GM12892 (cell line): ENCODE measurements around the gene RASSF3. TPM values are rescaled to one million over a fixed set of nuclear protein-coding genes. Genes with fewer than 3 reads are reported as not detected.

Experiments
- DNase-seq: peaks from one replicate; pipeline ENCODE4 v3.0.0; 2011; ENCODE audit not compliant: insufficient read length
- FAIRE-seq: peaks from 2 replicates; lab custom pipeline; 2011; peaks lifted over from hg19 to GRCh38; lab: Jason Lieb, UNC
- POLR2A ChIP-seq: IDR thresholded peaks from 2 replicates; pipeline ENCODE4 v1.6.1; 2011; ENCODE audit warnings: low read depth, low read length, control low read depth
- POLR2AphosphoS5 ChIP-seq: IDR thresholded peaks from 2 replicates; pipeline ENCODE4 v1.6.1; 2011; ENCODE audit warnings: low read depth, low read length, control low read depth
- TAF1 ChIP-seq: IDR thresholded peaks from 2 replicates; pipeline ENCODE4 v1.6.1; 2011; ENCODE audit warnings: low read depth, mild to moderate bottlenecking, control low read depth, low read length, borderline replicate concordance
- polyA plus RNA-seq: library from polyadenylated mRNA; unstranded; fragments of >200 nt; gene quantifications from one replicate; pipeline ENCODE4 v1.2.1, GENCODE V29; 2012; ENCODE audit warnings: missing spikeins, inconsistent platforms; ENCODE audit not compliant: missing spikeins

Gene RASSF3, protein sequence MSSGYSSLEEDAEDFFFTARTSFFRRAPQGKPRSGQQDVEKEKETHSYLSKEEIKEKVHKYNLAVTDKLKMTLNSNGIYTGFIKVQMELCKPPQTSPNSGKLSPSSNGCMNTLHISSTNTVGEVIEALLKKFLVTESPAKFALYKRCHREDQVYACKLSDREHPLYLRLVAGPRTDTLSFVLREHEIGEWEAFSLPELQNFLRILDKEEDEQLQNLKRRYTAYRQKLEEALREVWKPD
- polyA plus RNA-seq, result 60.8 TPM

DNA sequence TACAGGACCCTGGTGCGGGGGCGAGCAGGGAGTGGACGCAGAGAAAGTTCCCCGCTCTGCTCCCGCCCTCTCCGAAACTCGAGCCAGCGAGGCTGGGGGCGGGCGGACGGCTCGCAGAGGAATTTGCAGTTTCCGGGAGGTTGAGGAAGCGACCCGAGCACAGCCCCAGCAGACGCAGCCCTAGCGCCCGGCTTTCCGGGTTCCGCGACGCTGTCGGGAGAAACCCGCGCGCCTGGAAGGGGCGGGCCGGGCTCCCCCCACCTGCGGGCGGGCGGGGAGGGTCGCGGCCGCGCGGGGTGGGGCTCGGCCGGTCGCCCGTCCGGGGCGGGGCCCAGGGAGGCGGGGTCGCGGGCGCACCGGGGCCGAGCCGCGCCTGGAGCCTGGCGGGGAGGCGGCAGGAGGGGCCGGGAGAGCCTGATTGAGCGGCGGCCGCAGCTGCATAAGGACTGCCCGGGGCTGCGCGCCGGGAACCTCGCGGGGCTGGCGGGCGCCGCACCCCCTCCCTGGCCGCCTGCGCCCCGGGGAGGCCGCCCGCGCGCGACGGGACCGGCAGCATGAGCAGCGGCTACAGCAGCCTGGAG is at the start of gene RASSF3:
TSS of gene RASSF3 (plus strand) at position 417 of the 581 bp plus-strand sequence. CDS start at position 555, 138 bp downstream.
- TF ChIP-seq POLR2A (peak; percentile 35; the same call in 1 of the 2 replicates), POLR2AphosphoS5 (no peak), TAF1 (no peak)
- DNase-seq (peak; percentile 61), FAIRE-seq (peak; percentile 82)

- no peak for FAIRE-seq
- no peak for TF ChIP-seq TAF1
- no peak for TF ChIP-seq POLR2AphosphoS5
- no peak for TF ChIP-seq POLR2A
- DNase-seq, result no peak
These were observed 48.8 kb upstream of the RASSF3 start for GRCh38 chr12:64561302-64562136.

DNA sequence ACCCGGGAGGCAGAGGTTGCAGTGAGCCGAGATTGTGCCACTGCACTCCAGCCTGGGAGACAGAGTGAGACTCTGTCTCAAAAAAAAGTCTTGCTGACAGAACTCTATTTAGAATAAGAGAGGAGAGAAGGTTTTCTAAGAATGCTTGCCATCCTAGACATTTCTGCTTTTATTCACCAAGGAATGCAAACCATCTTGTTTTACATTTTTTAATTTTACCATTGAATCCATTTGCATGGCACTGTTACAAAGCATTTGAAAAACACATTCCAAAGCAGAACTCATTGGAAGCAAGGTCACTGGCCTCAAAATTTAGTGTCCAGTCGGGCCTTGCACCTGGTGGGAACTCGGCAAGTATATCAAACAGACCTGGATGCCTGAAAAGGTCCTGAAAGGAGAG is 44.2 kb upstream of the RASSF3 start:
- FAIRE-seq (no peak), DNase-seq (no peak)
- TF ChIP-seq TAF1 (no peak), POLR2AphosphoS5 (no peak), POLR2A (no peak)

DNA sequence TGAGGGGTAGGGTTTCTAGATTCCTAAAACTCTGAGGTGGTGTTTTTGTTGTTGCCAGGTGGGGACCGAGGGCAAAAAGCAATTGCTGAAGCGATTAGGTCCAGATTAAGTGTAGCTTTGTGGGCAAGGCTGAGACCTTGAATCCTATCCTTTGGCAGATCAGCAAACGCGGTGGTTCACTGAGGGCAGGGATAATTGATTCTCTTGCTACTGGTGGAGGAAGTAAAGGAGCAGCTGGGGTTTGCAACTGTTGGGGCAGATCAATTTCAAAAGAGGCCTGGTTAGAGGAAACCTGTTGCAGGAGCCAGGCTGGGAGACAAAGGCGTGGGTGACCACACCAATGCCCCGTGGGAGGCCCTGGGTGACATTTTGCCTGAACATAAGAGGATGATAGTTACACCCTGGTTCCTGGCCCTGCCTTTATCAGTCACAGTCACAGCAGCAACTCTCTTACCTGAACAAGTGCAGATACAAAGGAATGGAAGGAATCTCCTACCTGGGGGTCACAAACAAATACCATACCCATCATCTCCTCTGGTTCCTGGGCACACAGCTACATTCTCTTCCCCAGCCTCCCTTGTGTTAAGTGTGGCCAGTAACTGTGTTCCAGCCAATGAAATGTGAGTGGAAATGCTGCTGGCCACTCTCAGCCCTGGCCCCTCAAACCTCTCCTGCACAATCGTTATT is 43.3 kb upstream of the RASSF3 start:
- FAIRE-seq (no peak), DNase-seq (no peak)
- no peak for TF ChIP-seq POLR2AphosphoS5
- no peak for TF ChIP-seq TAF1

DNA sequence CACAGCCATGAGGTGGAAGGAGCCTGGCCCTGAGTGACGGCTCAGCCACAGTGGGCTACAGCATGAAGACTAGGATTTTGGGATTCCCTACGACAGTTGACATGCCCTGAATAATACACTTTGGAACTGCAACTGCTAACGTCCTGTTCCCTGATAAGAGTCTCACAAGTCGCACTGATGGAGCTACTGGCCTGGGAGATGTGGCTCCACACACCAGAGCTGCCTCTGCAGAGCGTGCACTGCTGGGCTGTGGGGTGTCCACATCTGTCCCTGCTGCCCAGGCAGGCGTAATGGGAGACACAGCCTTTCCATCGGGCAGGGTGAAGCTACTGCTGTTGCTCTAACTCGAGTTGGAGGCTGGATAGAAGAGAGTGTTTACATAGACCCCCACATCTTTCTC is 42.7 kb upstream of the RASSF3 start:
- DNase-seq (no peak), FAIRE-seq (no peak)
- TF ChIP-seq TAF1 (no peak), POLR2A (no peak), POLR2AphosphoS5 (no peak)

DNA sequence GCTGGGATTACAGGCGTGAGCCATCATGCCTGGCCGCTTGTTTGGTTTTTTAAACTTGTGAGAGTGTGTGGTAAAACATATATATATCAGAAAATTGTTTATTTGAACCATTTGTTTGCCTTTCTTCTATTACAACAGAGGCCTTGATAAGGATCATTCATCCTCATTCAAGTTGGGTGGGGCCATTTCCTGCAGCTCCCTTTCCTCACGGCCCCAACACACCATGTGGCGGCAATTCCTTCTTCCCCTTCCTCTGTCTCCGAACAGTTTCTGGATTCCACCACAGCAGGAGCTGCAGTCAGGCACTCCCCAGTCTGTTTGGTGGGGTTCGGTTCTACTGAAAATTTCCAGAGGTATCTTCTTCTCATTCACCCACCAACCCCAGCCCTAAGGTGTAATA is 42.0 kb upstream of the RASSF3 start:
- DNase-seq (no peak), FAIRE-seq (no peak)
- no peak for TF ChIP-seq TAF1
- no peak for TF ChIP-seq POLR2AphosphoS5
- no peak for TF ChIP-seq POLR2A

GRCh38 chr12:64569923-64570691 is 40.2 kb upstream of the RASSF3 start:
- no peak for TF ChIP-seq TAF1
- no peak for TF ChIP-seq POLR2AphosphoS5
- TF ChIP-seq POLR2A, result no peak
- FAIRE-seq (no peak), DNase-seq (no peak)

- no peak for FAIRE-seq
- DNase-seq, result no peak
- TF ChIP-seq TAF1 (no peak), POLR2AphosphoS5 (no peak), POLR2A (no peak)
These were observed 38.9 kb upstream of the RASSF3 start for GRCh38 chr12:64571411-64571810.

- no peak for FAIRE-seq
These were observed 38.1 kb upstream of the RASSF3 start for GRCh38 chr12:64572241-64572640.

DNA sequence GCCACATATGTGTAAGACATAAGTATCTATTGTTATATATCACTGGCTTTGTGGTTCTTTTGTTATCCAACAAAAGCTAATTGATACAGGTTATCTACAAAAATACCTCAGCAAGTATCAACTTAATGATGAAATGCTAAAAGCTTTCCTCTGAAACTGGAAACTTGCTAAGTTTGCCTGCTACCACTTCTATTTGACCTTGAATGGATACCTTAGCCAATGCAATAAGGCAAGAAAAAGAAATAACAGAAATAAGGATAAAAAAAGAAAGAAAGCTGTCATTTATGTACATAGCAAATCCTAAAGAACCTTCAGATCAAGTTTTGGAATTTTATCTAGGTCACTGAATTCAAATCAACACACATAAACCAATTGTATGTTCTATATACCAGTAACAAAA is 35.5 kb upstream of the RASSF3 start:
- FAIRE-seq, result no peak
- no peak for DNase-seq
- TF ChIP-seq POLR2A, result no peak
- no peak for TF ChIP-seq TAF1
- no peak for TF ChIP-seq POLR2AphosphoS5

More at GRCh38 chr12:64572241-64572640, 38.1 kb upstream of the RASSF3 start:
- no peak for TF ChIP-seq POLR2A
- TF ChIP-seq TAF1, result no peak
- no peak for TF ChIP-seq POLR2AphosphoS5
- no peak for DNase-seq

GRCh38 chr12:64577046-64577445 is 33.2 kb upstream of the RASSF3 start:
- DNase-seq (no peak), FAIRE-seq (no peak)
- TF ChIP-seq TAF1 (no peak), POLR2AphosphoS5 (no peak), POLR2A (no peak)
